HG03139 (cell line): ENCODE results near the gene FOXI1.
"Not testable (repeated sequence)": the region's sequence is repeated elsewhere in the genome, so short reads cannot be mapped to it uniquely, and the experiment has no call there.

Experiments
- ATAC-seq: cut with Tn5 transposase; IDR thresholded peaks from one replicate; pipeline ENCODE4 v1.9.1; 2021; ENCODE audit not compliant: unreplicated experiment

FOXI1 gene

GRCh38 chr5:170092455-170093101 lies 13.1 kb upstream of the FOXI1 start:
- ATAC-seq, result no peak

DNA sequence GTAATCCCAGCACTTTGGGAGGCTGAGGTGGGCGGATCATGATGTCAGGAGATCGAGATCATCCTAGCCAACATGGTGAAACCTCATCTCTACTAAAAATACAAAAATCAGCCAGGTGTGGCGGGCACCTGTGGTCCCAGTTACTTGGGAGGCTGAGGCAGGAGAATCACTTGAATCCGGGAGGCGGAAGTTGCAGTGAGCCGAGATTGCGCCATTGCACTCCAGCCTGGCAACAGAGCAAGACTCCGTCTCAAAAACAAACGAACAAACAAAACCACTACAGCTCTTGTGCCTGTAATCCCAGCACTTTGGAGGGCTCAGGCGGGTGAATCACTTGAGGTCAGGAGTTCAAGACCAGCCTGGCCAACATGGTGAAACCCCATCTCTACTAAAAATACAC lies 11.4 kb upstream of the FOXI1 start:
- ATAC-seq, result not testable (repeated sequence)

DNA sequence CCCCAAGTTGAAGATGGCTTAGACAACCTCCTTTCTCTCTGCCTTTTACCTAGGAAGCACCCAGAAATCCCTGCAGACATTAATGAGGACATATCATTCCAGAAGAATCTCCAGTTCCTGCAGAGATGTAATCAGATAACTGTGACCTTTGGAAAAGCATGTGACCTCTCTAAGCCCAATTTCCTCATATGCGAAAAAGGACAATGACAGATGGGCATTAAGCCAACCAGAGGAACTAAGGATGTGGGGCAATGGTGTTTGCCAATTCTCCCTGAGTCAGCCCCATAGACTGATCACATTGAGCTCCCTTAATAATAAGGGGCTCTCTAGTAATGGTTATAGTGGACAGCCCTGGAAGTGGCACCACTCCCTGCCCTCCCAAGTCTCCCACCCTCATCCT lies 10.1 kb upstream of the FOXI1 start:
- no peak for ATAC-seq

GRCh38 chr5:170097934-170098333 lies 7.8 kb upstream of the FOXI1 start:
- no peak for ATAC-seq

DNA sequence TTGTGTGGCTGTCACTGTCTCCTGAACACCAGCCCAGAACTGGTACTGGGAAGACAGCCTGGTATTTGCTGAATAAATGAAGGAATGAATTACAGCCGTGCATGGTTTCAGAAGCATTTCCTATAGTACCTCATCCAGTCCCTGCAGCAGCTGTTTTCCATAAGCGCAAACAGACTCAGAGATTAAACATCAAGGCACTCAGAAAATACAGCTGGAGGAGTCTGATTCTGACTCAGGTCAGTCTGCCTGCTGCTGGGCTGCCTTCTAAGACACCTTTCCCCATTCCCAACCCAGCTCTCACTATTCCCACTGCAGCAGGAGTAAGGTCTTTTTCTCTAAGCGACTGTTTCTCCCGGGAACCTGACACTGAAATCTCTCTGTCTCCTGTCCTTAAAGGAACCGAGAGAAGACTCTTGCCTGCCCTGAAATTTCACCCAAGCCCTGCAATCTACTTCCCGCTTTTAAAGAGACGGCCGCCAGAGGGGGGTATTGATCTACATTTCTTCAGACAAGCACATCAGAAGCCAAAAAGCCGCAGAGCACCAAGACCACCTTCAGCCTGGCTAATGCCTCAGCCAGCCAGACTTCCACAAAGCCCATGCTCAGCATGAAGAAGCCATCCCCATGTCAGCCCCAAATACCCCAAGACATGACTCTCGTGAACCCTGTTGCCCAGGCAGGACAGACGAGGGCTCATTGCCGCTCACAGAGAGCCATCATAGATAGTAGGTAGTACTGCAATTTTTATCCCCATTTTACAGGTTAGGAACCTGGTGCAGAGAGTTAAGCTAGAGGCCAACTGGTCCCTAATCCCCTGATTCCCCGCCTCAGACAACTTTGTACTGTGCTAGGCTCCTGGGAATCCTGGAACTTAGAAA lies 5.4 kb upstream of the FOXI1 start:
- ATAC-seq, result no peak

- ATAC-seq, result no peak
These were observed 2.2 kb upstream of the FOXI1 start for GRCh38 chr5:170103447-170103846.

DNA sequence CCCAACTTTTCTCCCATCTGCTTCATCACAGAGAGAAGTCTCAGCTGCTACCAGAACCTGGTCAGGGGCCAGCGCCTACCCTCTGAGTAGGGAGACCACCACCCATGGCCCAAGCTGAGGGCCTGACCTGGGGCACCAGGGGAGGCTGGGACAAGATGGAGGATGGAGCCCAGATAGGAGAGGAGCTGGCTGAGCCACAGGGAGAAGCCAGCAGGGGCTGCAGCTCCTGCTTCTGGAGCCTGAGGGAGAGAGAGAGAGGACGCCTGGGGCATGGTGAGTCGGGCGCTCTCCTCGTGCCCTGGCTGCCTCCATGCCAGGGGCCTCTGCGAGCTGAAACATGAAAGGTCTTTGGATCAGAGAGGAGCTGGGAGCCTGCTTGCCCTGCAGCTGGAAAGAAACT lies 1.4 kb upstream of the FOXI1 start:
- ATAC-seq, result no peak

- ATAC-seq, result no peak
These were observed 987 bp upstream of the FOXI1 start for GRCh38 chr5:170104710-170105109.

DNA sequence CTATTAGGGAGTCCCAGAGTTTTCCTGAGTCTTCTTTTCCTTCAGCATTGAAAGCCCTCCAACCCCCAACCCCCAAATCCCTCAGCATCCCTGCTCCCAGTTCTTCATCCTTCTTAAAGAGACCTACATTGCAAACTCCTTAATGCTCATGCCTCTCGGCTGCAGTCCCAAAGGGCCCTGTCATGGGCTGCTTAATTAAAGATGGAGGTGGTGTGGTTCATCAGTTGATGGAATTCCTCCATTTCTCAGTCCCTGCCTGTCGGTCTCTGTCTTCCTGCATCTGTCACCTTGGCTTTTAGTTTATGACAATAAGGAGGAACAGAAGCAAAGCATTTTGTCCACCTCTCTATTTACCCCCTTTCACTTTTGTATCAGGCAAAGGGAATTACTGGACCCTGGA lies 2.0 kb downstream of the FOXI1 start:
- no peak for ATAC-seq

- no peak for ATAC-seq
These were observed 2.6 kb downstream of the FOXI1 start for GRCh38 chr5:170108266-170108785.

DNA sequence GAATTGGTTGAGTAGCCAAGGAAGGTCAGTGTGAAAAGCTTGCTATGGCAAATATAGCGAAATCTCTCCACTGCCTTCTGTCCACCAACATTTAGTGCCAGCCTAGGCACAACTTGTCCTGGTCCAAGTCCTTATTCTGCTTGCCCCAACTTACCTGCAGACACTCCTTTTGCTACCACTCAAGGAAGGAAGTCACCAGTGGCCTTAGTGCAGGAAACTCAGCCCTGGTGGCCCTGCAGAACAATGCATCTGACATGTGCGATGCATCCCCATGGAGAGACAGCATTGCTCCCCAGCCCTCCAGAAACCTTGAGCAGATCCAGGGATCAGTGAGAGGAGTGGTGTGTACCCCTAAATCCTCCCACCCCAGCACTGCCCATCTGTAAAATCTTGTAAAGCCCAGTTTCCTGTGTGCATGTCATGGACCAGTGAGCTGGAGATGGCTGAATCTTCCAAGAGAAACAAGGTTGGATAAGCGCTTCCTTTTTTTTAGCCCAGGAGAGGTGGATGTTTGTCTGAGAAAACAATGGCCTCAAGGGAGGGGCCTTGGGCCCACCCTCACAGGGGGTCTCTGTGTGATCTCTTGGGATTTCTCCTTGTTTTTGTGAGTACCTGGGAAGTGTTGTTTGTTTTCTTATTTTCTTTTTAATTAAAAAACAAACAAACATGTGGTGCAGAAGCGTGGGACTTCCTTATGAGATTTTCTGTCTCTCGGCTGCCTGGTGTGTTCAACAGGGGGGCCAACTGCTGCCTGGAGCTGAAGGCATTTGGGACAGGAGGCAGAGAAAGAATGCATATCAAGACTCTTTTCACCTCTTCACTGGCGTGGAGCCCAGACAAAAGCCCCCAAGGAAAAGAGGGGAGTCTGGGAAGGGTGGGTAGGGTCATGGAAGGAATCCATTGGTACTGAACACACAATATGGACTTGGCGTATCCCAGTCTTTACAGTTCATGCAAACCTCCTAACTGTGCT lies 3.6 kb downstream of the FOXI1 start:
- no peak for ATAC-seq

- no peak for ATAC-seq
These were observed 4.8 kb downstream of the FOXI1 start for GRCh38 chr5:170110403-170111087.

GRCh38 chr5:170111088-170111785 lies 5.5 kb downstream of the FOXI1 start:
- ATAC-seq, result no peak

DNA sequence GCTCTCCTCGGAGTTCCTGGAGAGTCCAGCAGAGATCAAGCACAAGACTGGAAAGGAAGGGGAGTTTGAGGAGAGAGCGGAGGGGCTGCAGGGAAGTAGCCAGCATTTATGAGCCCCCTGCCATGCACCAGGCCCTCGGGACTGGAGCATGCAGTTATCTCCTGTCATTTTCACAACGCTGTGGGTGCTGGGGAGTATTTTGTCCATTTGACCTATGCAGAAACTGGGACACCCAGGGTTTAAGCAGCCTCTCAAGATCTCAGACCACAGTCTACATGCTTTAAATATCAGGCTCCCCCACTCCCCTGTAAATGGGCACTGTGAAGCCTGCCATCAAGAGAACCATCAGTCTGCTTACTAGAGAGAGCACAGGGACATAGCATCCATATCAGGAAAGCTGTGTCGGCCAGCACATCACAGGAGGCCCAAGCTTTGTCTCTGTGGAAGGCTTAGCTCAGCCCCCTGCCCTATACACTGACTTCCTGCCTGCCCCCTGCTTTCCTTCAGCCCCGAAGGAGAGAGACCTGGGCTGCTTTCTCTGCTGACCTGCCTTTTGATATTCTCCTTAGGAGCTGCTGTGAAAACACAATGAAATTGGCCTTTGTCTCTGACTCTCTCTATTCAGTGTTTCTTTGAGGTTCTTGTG lies 7.3 kb downstream of the FOXI1 start:
- ATAC-seq, result no peak

DNA sequence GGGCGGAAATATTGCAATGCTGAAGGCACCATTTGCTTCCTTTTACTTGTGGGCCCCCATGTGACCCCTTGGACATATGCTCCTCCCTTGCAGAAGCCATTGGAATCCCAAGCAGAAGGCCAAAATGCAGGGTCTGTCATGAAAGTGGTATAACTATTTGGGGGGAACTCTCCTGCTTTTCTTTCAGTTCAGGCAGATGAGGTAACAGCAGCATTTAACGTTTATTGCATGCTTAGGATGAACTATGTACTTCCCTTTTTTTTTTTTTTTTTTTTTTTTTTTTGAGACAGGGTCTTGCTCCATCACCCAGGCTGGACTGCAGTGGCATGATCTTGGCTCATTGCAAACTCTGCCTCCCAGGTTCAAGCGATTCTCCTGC lies 7.8 kb downstream of the FOXI1 start:
- no peak for ATAC-seq

- no peak for ATAC-seq
These were observed 8.6 kb downstream of the FOXI1 start for GRCh38 chr5:170114271-170114670.

DNA sequence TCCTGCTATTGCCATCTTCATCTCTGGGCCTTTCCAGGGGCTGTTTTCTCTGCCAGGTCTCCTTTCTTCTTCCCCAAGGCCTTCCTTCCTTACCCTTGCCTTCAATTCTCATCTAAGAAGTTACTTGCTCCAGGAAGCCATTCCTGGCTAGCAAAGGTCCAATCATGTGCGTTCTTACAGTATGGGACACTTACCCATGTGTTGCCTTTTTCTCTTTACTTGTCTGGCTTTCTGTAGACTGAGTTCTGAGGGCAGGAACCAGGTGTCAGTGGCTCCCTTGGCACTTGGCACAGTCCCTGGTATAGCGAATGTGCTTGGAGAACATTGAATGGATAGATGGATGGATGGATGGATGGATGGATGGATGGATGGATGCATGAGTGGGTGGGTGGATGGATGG lies 10.2 kb downstream of the FOXI1 start:
- ATAC-seq, result no peak

DNA sequence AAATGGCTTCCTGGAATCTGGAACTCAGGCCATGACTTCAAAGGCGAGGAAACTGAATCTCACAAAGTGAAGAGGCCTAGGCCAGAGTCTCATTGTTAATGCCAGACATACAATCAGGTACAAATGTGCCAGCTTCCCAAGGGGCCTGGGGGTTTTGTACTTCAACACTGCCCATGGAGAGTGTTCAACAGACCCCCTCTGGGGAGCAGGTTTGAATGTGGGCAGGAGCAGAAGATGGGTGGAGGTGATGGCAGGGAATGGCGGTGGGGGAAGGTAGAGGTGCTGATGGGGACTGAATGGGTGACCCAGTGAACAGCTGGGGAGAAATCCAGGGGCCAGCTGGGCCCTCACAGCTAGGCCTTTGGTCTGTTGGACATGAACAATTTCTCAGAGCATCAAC lies 12.0 kb downstream of the FOXI1 start:
- no peak for ATAC-seq

- no peak for ATAC-seq
These were observed 14.9 kb downstream of the FOXI1 start for GRCh38 chr5:170120576-170120975.

DNA sequence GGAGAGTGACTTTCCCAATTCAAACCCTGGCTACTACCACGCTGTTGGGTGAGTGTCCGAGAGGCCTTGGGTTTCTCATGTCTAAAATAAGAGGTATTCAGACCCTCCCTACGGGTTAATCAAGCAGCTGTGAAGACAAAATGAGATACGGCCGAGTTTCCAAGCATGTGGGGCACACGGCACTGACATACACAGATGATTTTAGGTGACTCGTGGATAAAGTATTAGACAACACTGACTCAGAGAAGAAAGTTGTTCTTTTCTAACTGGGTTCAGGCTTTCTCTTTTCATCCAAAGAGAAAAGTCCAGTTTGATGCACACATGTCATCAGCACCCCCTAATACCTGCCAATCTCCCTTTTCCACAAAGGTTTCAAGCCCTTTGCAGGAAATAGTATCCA lies 15.6 kb downstream of the FOXI1 start:
- ATAC-seq, result no peak
